Measurements from ENCODE around the gene RSKR. TPM values are rescaled to one million over a fixed set of nuclear protein-coding genes. Genes with fewer than 3 reads are reported as not detected.

Gene RSKR
- total RNA-seq, 1 experiment from 2014 or later: 18.9 TPM

- POLR2A ChIA-PET: no interaction called here
- peaks cover 70 to 74% of the 10 kb centered on the region in 2 experiments for H3K36me3 ChIP-seq (ENCODE audit: control insufficient read depth in 1 of 2, insufficient read depth in 2 of 2, low read length in 2 of 2)
- H3K79me2 ChIP-seq (ENCODE audit: insufficient read depth, low read length): no peaks in the 10 kb centered on the region
- no peaks in the 10 kb centered on the region for H3K9me2 ChIP-seq (ENCODE audit: insufficient read depth)
- H3K9me3 ChIP-seq (ENCODE audit: control insufficient read depth in 1 of 2, insufficient read depth in 1 of 2, low read depth in 1 of 2, low read length in 2 of 2): no peaks in the 10 kb centered on the region
- no peak overlapping the region for H3K4me3 ChIP-seq (replicated peaks in 1 of 2; ENCODE audit: low read depth in 1 of 2, low read length in 2 of 2)
- no peaks in the 10 kb centered on the region for H4K20me1 ChIP-seq (ENCODE audit: insufficient read depth)
- no peak for ATAC-seq
- no peak overlapping the region for H3K27ac ChIP-seq (ENCODE audit: low read depth, low read length)
- no peak for DNase-seq (ENCODE audit: low read depth, low spot score)
- no peaks in the 10 kb centered on the region for H3K4me1 ChIP-seq (ENCODE audit: control insufficient read depth in 1 of 2, insufficient read depth in 2 of 2, low read length in 2 of 2)
- no TSS peak for BruUV-seq (replicated peaks)
- H3K9ac ChIP-seq (ENCODE audit: low read length): no peak overlapping the region
- no peaks in the 10 kb centered on the region for H3K27me3 ChIP-seq (ENCODE audit: insufficient read depth, low read length)
- RAD21 ChIA-PET (ENCODE audit: low non-redundant PET in 1 of 2, low total read pairs in 2 of 2, uncharacterized antibody in 2 of 2, unreplicated experiment in 2 of 2): no interaction called here
- TF ChIP-seq EZH2 (IDR thresholded peaks at IDR 0.05) (no peak), ZFX (IDR thresholded peaks at IDR 0.05) (no peak), YY1 (IDR thresholded peaks at IDR 0.05; ENCODE audit: extremely low read depth, insufficient replicate concordance, low read depth, low read length) (no peak), POLR2A (IDR thresholded peaks at IDR 0.05; ENCODE audit: borderline replicate concordance, extremely low read depth, insufficient read depth, insufficient read length) (no peak), CEBPB (IDR thresholded peaks at IDR 0.05; ENCODE audit: low read depth) (no peak), ZBTB33 (IDR thresholded peaks at IDR 0.05; ENCODE audit: extremely low read depth, insufficient replicate concordance, low read length) (no peak), MAX (IDR thresholded peaks at IDR 0.05) (no peak), RAD21 (IDR thresholded peaks at IDR 0.05; ENCODE audit: low read depth) (no peak), CTCF (IDR thresholded peaks at IDR 0.05 in 2 of 3, conservative IDR thresholded peaks at IDR 0.05 in 1 of 3; ENCODE audit: borderline replicate concordance in 1 of 3, insufficient read depth in 1 of 3, low read depth in 2 of 3, low read length in 2 of 3) (no peak), CBX3 (IDR thresholded peaks at IDR 0.05; ENCODE audit: low read depth) (no peak)
- H3K4me2 ChIP-seq (ENCODE audit: low read length): no peak overlapping the region
- intact Hi-C loops (cut with micrococcal nuclease): no loop called here
- CTCF ChIA-PET: no interaction called here
- no peak overlapping the region for H2AFZ ChIP-seq (ENCODE audit: low read depth, low read length, poor library complexity, severe bottlenecking)
These were observed 8.2 kb upstream of the RSKR start for GRCh38 chr17:28622186-28622585.

All from HCT116 (cell line).